CD4-positive, alpha-beta T cell treated with Interleukin-1 beta for 1 hour (primary cell): ENCODE measurements around the gene CXADR.
"Not testable (repeated sequence)": the region's sequence is repeated elsewhere in the genome, so short reads cannot be mapped to it uniquely, and the experiment has no call there.

Experiments used
- DNase-seq, 2 donors: peaks; one replicate each; pipeline ENCODE4 v3.0.0-alpha.2; 2020 to 2022

The CXADR gene

DNA sequence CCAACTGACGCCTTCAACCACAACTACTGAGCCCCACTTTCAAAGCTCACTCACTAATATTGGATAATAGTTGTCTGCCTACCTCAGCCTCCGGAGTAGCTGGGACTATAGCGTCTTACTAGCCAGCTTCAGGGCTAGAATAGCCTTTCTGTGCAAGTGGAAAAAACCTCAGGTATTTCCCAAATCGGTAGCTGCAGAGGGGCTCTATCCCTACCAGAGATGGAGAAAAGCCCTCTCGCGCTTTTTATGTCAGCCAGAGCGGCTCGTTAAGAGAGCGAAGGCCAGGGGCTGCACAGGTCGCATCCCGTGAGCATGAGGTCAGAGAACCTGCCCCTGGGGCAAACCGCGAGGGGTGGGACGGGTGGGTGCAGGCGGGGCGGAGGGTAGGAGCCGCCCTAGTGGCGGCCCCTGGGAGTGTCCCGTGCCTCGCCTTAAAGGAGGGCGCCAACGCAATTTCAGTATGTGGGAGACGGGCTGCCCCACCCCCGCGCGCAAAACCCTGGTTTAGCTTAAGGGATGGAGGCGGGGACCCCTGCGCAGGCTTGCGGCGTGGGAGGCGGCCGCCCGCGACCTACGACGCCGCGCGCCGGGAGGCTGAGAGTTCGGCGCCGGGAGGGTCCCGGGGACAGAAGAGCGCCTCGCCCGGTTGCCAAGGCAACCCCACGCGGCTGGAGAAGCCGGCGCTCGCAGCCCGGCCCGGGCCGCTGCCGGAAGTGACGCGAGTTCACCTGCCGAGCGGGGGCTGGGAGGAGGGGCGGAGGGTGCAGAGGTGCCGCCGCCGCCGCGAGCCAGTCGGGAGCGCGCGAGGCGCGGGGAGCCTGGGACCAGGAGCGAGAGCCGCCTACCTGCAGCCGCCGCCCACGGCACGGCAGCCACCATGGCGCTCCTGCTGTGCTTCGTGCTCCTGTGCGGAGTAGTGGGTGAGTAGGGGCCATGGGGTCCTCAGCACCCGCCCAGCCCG is at the start of gene CXADR:
Gene CXADR (plus strand): TSS at position 791 of the 961 bp plus-strand sequence. CDS start 87 bp downstream, at position 878.
- DNase-seq, result peak; percentile 83 to 84

DNA sequence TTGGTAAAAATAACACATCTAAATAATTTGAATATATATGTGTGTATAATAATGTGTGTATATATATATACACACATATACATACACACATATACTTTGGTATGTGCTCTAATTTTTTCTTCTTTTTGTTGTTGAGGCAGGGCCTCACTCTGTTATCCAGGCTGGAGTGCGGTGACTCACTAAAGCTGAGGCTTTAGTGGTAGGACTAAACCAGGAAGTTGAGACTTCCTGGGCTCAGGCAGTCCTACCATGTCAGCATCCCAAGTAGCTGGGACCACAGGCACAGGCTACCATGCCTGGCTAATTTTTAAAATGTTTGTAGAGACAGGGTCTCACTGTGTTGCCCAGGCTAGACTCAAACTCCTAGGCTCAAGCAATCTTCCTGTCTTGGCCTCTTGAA is 46.7 kb upstream of the CXADR start:
- no peak for DNase-seq

DNA sequence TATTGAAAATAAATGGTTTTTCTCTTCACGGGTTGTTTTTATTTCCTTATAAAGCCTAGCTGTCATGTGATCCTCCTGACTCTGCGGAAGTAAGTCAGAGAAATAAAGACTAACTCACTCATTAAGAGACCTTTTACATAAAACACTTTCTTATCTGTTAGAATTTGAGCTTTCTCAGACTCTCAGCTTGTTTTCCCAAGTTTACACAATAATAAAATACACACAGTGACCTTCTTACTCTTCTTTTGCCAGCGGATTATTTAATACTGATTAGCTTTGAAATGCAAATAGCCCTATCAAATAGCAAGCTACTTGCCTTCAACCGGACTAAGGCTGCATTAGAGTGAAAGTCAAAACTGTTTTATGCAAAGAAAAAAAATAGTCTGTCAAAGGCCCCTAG is 45.5 kb upstream of the CXADR start:
- no peak for DNase-seq

DNA sequence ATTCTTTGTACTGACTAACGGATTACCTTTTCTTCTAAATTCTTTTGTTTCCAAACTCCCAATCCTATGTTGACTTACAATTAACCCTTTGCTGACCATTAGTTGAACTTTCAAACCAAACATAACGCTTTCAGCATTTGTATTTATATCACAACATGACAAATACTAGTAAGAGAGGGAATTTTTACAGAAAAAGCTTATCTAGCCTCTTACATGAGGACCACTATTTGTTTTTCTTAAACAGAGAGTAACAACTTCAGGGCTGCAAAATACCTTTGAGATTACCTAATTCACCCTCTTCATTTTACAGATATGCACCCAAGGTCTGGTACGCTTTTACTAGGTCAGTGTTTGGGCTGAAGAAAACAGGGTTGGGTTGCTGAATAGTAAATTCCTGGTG is 45.0 kb upstream of the CXADR start:
- no peak for DNase-seq

DNA sequence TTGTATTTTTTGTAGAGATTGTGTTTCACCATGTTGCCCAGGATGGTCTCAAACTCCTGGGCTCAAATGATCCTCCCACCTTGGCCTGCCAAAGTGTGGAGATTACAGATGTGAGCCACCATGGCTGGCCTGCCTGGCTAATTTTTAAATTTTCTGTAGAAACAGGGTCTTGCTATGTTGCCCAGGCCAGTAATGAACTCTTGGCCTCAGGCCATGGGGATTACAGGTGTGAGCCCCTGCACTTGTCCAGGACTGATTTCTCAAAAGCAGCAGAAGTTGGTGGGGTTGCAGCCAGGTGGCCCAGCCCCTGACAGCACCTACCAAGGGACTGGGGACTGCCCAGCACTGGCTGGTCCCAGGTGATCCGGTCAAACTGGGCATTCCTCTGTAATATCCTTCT is 44.1 kb upstream of the CXADR start:
- no peak for DNase-seq

DNA sequence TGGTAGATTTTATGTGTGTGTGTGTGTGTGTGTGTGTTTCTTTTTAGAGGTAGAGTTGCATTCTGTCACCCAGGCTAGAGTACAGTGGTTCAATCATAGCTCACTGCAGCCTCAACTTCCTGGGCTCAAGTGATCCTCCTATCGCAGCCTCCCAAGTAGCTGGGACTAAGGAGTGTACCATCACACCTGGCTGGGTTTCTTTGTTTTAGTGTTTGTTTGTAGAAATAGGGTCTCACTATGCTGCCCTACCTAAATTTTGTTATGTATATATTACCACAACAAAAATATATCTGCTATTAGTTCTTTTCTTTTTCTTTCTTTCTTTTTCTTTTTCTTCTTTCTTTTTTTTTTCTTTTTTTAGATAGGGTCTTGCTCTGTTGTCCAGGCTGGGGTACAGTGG is 43.1 kb upstream of the CXADR start:
- no peak for DNase-seq

DNA sequence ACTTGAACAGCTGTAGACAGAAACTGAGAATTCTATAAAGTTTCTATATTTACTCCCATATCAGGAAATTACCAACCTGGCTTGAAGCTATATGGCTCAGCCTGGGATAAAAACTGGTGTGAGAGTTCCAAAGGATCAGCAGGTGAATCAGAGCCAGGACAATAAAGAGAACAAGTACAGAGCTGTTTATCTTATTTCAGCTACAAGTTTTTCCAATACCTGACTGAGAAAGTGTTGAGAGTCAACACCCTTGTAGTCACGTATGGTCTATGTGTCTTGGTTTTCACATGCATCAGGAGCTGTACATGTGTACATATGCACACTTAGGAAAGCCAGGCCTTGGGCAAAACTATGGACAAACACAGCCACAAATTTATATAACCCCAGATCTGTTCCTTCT is 40.7 kb upstream of the CXADR start:
- no peak for DNase-seq

DNA sequence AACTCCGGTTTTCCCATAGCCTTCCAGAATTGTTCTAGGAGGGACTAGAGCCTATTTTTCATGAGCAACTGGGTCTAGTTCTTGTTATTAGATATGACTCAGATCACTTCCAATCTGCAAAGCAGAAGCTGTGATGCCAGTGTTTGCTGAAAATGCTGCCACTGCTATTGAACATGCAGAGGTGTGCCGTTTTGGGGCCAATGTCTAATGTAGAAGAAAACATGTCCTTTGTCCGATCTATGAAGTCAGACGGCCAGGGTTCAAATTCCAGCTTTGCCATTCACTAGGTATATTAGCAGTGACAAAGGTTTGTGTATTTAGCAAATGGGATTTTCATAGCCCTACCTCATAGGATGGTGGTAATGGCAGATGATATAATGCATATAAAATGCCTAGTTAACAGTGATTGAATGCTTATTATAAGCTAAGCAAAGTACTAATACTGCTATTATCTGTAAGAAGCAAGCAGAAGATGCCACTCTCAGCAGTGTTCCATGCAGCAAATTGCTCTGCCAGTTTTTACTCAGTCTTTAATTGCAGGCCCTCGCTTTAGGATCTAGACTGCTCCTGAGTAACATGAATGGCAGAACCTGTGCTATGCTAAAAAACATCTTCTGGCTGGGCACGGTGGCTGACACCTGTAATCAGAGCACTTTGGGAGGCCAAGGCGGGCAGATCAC is 40.1 kb upstream of the CXADR start:
- no peak for DNase-seq

DNA sequence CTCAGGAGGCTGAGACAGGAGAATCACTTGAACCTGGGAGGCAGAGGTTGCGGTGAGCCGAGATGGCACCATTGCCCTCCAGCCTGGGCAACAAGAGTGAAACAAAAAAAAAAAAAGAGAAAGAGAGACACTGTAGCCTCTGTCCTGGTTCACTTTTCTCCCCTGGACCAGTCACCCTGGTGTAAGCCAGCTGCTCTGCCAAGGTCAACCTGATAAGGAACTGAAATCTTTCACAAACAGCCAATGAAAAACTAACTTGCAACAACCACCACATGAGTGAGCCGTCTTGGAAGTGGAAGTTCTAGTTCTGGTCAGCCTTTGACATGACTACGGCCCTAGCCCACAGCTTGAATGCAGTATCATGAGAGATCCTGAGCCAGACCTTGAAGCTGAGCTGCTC is 36.8 kb upstream of the CXADR start:
- DNase-seq, result peak in 1 of 2 donors; percentile 3

DNA sequence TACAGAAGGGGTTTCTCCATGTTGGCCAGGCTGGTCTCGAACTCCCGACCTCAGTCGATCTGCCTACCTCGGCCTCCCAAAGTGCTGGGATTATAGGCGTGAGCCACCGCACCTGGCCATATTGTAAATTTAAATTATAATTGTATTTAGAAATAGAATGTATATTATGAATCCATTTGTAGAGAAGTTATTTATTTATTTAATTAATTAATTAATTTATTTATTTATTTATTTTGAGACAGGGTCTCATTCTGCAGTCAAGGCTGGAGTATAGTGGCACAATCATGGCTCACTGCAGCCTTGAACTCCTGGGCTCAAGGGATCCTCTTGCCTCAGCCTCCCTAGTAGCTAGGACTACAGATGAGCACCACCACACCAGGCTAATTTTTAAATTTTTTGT is 34.7 kb upstream of the CXADR start:
- not testable (repeated sequence) for DNase-seq

DNA sequence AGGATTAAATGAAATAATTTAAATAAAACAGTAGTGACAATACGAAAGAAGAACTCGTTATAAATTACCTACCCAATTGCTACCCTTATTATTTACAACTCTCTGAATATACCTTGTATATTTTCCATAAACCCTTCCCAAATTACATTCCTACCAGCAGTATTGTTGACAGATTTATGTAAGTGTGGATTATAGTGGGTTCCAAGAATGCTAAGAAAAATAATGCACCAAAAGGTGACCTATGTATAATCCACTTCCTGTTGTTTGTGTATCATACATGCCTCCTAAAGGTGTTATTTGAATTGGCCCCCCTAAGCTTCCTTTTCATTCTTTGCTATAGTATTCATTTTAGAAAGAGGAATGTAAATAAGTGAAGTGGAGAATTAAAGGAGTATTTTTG is 33.2 kb upstream of the CXADR start:
- DNase-seq, result no peak

DNA sequence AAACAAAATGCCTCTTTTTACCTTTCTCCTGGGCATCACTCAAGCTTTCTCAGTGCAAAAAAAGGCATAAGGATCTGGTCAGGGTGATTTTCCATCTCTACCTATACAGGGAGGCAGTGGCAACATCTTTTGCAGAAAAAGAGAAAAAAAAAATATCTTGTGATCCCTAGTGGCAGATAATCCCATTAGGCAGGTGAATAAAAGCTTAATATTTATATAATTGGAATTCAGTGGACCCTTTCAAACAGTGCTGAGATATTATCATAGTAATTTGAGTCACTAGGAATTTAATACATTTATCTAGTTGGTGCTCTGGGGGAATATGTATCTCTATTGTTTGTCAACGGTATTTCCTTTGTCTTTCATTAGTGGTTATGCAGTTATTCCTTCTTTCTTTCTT is 29.9 kb upstream of the CXADR start:
- no peak for DNase-seq

DNA sequence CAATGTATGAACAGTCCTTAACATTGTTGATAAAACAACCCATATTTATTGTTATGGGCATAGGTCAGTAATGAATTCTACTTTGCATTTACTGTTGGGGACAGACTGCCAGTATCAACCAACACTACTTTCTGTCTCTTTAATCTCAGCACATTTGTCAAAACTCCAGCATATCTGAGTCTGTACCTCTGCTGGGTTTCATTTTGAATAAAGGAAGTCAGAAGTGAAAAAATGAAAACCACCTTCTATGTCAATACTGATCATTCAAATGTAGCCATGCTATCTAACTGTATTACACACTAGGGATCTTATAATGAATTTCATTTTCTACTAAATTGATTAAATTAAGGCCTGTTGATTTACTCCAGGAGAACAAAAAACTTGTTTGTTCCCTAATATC is 24.2 kb upstream of the CXADR start:
- DNase-seq, result no peak

DNA sequence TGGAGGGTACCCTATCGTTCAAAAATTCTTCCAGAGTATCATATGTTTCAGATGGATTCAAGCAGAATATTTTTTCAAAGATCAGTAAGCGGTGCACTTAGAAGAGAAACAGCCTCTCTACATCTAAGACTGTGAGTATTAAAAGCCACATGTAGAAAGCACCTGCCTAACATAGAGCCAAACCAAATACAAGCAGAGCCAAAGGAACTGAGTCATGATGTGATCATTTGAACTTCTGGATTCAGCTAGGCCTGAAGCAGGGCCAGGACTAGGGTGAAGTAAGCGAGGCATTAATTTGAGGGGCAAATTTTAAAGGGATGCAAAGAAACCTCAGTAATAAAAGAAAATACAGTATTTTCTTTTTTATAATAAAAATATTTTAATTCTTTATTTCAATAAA is 23.3 kb upstream of the CXADR start:
- DNase-seq, result not testable (repeated sequence)

DNA sequence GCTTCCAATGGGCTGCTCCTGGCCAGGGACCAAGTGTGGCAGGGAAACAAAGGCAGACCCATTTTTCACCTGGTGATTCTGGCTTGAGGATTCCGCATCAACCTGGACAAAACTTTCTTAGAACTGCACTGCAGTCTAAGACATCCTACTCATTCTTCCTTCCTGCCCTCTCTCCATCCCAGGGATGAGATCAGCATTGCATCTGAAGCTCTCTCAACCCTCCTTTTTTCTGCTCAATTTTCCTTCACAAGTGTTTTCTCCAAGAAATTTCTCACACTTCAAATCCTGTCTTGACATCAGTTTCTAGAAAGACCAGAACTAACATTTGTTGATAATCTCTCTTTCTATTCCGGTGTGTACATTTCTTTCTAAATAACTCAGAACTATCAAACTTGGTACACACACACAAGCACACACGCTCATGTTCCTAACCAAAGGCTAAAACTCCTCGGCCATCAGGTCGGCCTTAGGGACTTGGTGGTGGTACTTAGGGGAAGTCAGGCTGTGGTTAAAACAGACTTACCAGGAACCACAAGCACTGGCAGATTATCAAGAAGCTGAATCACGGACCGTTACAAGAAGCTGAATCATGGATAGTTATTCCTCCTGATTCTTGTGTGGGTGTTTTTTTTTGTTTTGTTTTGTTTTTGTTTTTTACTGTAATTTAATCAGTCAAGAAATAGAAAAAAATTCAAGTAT is 21.0 kb upstream of the CXADR start:
- peak in 1 of 2 donors; percentile 10 for DNase-seq

DNA sequence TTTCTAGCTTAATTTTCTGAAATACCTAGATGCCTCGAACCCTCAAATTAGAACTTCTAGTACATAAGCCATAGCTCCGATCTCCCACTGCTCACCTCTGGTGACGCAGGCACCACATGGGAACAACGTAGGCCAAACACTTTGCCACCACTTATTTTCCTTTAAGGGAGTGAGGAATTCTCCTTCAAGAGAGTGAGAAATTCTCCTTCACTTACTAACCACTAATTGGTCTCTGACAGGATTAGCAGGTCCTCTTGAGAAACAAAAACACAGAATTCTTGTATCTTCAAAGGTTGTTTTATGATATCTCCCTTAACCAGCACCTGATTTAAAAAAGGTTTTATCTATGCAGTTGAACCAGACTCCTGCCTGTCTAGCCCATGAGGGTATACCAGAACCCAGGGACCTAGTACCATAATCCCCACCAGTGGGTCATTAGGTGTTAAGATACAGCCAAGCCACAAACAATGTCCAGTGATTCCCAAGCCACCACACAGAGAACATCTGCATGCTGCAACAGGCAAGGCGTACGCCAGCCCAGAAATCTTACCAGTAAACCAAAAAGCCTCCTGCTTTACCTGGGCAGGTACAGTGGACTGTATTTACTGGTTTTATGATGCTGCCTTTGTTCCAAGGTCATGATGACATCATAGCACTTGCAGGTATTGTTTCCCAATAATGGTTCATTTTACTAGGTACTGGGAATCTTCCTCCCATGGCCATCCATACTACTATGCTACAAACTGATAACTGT is 20.3 kb upstream of the CXADR start:
- no peak for DNase-seq

DNA sequence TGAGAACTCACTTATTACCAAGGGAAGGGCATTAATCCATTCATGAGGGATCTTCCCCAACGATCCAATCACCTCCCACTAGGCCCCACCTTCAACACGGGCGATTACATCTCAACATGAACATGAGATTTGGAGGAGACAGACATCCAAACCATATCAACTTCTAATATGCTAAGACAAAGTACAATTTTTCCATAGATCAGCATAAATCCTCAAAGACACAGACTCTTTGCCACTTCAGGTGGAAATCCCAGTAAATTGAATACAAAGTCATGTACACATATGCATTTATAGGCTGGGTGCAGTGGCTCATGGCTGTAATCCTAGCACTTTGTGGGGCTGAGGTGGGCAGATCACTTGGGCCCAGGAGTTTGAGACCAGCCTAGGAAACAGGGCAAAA is 18.8 kb upstream of the CXADR start:
- DNase-seq, result no peak

DNA sequence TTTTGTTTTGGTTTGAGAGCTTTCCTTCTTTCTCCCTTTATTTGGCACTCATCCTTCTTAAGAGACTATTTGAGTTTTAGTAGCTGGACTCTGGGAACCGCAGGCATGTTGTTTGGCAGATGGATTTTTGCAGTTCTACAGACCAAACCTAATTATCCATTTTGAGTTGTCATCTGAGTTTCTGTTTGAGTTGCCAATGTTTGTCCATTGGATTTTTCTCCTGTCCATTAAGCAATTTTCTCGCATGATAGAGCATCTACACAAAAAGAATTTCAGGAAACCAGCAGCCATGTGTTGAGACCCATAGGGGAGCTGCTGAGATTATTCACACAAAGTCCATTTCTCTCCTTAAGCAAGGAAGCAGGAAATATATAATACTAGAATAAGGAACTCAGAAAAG is 17.2 kb upstream of the CXADR start:
- DNase-seq, result no peak

DNA sequence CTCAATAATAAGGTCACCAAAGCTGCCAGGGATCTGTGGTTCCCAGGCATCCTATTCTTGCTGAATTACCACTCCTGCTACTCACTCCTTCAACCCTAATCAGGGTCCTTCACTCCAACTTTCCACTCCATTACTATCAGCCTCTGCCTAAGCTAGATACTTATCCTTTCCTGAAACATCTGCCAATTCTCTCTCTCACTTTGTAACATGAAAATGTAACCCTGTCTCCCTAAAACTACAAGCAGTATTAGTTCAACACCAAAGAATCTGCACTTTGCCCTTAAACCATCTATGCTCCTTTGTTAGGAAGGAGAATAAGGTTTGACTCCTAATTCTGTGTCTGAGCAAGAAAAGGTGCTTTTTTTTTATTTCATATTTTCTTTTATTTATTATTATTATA is 15.5 kb upstream of the CXADR start:
- no peak for DNase-seq

DNA sequence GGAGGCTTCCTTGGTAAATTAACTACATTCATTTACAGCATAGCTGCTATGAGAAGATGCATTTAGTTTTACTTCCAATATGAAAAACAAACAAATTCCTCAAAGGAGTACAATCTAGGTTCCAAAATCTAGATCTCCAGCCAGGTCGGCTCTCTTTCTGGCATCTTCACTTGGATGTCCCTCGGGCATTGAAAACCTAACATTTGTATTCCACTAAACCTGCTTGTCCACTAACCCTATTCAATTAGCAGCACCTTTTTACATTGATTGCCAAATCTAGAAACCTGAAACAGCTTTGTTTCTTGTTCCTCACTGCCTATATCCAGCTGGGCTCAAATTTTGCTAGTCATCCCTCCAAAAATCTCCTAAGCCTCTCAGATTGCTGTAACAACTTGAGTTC is 14.3 kb upstream of the CXADR start:
- DNase-seq, result no peak

DNA sequence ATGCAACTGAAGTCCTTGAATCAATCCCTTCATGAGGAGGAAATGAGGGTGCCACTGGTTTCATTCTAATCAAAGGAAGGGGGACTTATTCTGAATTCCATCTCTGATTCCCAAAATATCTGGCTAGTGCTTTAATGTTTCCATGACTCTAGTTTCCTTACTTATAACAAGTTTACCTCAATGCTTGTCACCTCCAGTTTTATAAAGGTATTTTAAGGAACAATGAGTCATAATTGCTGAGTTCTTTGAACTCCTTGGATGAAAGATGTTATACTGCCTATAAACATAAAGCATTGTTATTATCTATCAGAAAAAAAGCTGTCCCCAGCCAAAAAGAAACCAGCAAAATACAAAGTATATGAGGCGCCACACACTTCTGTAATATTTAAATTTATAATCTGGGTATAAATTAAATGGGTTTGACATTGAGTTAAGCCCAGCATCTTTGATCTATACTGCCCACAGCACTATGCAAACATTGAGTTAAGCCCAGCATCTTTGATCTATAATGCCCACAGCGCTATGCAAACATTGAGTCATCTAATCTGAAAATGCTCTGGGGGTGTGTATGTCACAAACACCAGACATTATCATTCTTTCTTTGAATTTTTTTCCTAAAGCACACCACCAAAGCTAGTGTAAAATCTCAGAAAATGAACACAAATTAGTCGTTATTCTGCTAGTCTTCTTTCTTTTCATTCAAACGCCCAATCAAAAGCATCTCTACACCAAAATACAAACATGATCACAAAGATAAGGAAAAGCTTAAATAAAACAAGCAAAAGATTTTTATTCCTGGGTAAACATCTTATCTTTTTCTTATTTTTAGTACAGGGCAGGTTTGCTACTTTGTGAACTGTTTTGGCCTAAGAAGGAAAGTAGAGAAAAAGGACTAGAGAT is 11.5 kb upstream of the CXADR start:
- DNase-seq, result no peak

DNA sequence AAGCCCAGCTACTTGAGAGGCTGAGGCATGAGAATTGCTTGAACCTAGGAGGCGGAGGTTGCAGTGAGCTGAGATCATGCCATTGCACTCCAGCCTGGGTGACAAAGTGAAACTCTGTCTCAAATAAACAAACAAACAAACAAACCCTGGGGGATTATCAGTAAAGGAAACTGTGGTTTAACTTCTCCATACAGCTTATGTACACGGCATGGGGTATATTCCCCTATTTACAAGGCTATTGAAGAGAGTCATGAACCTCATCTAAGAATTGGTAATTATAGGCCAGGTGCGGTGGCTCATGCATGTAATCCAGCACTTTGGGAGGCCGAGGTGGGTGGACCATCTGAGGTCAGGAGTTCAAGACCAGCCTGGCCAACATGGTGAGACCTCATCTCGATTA is 9.9 kb upstream of the CXADR start:
- DNase-seq, result not testable (repeated sequence)
